GM12878 (cell line): ENCODE results near the gene AP2S1. TPM values are rescaled to one million over a fixed set of nuclear protein-coding genes. Genes with fewer than 3 reads are reported as not detected.
A peak's percentile ranks its signal among the peaks of the same experiment; 100 is the strongest.

Experiments used
- ATF2 ChIP-seq: IDR thresholded peaks from 2 replicates; pipeline ENCODE4 v1.6.1; 2012; ENCODE audit warnings: low read length, inconsistent platforms
- BRCA1 ChIP-seq: IDR thresholded peaks from 2 replicates; pipeline ENCODE4 v1.6.1; 2011; ENCODE audit warnings: low read depth, low read length, improper control_type of control experiment
- CTCF ChIP-seq, 3 experiments: IDR thresholded peaks in 2 of 3; conservative IDR thresholded peaks in 1 of 3; 2 replicates each; pipeline ENCODE4 v1.5.1; 2011; ENCODE audit warnings: low read depth in 3 of 3, low read length in 3 of 3, mild to moderate bottlenecking in 3 of 3, control low read depth in 2 of 3, moderate library complexity in 2 of 3, inconsistent platforms in 1 of 3, mixed read lengths in 1 of 3; ENCODE audit not compliant: control insufficient read depth in 2 of 3, insufficient read depth in 1 of 3; ENCODE audit errors: extremely low read depth in 1 of 3
- E4F1 ChIP-seq: fragments of 450-650 bp; IDR thresholded peaks from 2 replicates; pipeline ENCODE4 v1.6.1; 2018; ENCODE audit warnings: borderline replicate concordance, mild to moderate bottlenecking; ENCODE audit not compliant: partially characterized antibody
- GATAD2B ChIP-seq: fragments of 450-650 bp; conservative IDR thresholded peaks from 2 replicates; pipeline ENCODE4 v1.6.1; 2017; ENCODE audit warnings: low read depth, mild to moderate bottlenecking, moderate library complexity
- IKZF1 ChIP-seq: fragments of 450-650 bp; conservative IDR thresholded peaks from 2 replicates; pipeline ENCODE4 v1.6.1; 2017; ENCODE audit warnings: antibody characterized with exemption, mild to moderate bottlenecking
- JUNB ChIP-seq: IDR thresholded peaks from 2 replicates; pipeline ENCODE4 v1.6.1; 2016; ENCODE audit warnings: antibody characterized with exemption, mild to moderate bottlenecking
- PAX5 ChIP-seq: IDR thresholded peaks from 2 replicates; pipeline ENCODE4 v1.6.1; 2011; ENCODE audit warnings: low read depth, low read length, borderline replicate concordance
- RBBP5 ChIP-seq: fragments of 200-600 bp; sonication (generic); conservative IDR thresholded peaks from 2 replicates; pipeline ENCODE4 v1.6.1; 2016
- TBL1XR1 ChIP-seq: IDR thresholded peaks from 2 replicates; pipeline ENCODE4 v1.6.1; 2012; ENCODE audit warnings: low read depth, low read length, improper control_type of control experiment
- YY1 ChIP-seq: IDR thresholded peaks from 2 replicates; pipeline ENCODE4 v1.6.1; 2011; ENCODE audit warnings: low read depth, mild to moderate bottlenecking, low read length
- ZBED1 ChIP-seq: IDR thresholded peaks from 2 replicates; pipeline ENCODE4 v1.6.1; 2016; ENCODE audit warnings: borderline replicate concordance
- ZBTB11 ChIP-seq: fragments of 450-650 bp; formaldehyde crosslinking; IDR thresholded peaks from 2 replicates; pipeline ENCODE4 v1.5.0; 2022; ENCODE audit warnings: mild to moderate bottlenecking, missing genetic modification characterization
- ZBTB33 ChIP-seq: fragments of 450-650 bp; IDR thresholded peaks from 2 replicates; pipeline ENCODE4 v1.6.1; 2017; ENCODE audit warnings: mild to moderate bottlenecking
- ZNF207 ChIP-seq: fragments of 450-650 bp; IDR thresholded peaks from 2 replicates; pipeline ENCODE4 v1.6.1; 2014; ENCODE audit warnings: antibody characterized with exemption, mild to moderate bottlenecking, borderline replicate concordance
- ZNF217 ChIP-seq: fragments of 450-650 bp; IDR thresholded peaks from 2 replicates; pipeline ENCODE4 v1.6.1; 2017; ENCODE audit warnings: antibody characterized with exemption, mild to moderate bottlenecking
- ZNF384 ChIP-seq: IDR thresholded peaks from 2 replicates; pipeline ENCODE4 v1.6.1; 2012; ENCODE audit warnings: low read depth, mild to moderate bottlenecking, low read length, improper control_type of control experiment, borderline replicate concordance
- polyA plus RNA-seq, 11 experiments: library from polyadenylated mRNA; depleted of rRNA in 4 of 11; unstranded in 6 of 11; stranded (reverse) in 5 of 11; fragments of >200 nt; fragmentation: Nextera tagmentation in 4 of 11; fragmentation: Illumina TruSeq in 1 of 11; extraction: Ambion mirVana in 4 of 11; extraction: Trizol in 1 of 11; gene quantifications; 1 replicate in 1 of 11; 2 replicates in 10 of 11; pipeline versions ENCODE4 v1.2.1 to v1.2.3, GENCODE V29; 2011 to 2016; ENCODE audit warnings: inconsistent platforms in 2 of 11, missing spikeins in 2 of 11, low read depth in 1 of 11
- total RNA-seq, 4 experiments: library from RNA; depleted of rRNA in 3 of 4; stranded (reverse); fragments of >200 nt in 3 of 4; fragmentation: Illumina TruSeq in 1 of 4; extraction: Trizol in 1 of 4; gene quantifications; 2 replicates each; pipeline versions ENCODE4 v1.2.1 to v1.2.3, GENCODE V29; 2013 to 2021

The AP2S1 gene
- total and polyA plus RNA-seq, 10 of the 15 experiments (the other 5 are each of a cell fraction or from before 2014, with no cell fraction given), result 10.8 to 239 (median 104) TPM

GRCh38 chr19:46856062-46857022, 5.7 kb upstream of the AP2S1 start (continued):
- TF ChIP-seq ZNF384 (no peak), BRCA1 (no peak), GATAD2B (no peak), PAX5 (0 out of 2 replicates have a peak, but pooled peaks have one; percentile 31), YY1 (0 out of 2 replicates have a peak, but pooled peaks have one; percentile 45), TBL1XR1 (0 out of 2 replicates have a peak, but pooled peaks have one; percentile 33), JUNB (no peak), CTCF (IDR thresholded peaks at IDR 0.05 in 2 of 3, conservative IDR thresholded peaks at IDR 0.05 in 1 of 3; ENCODE audit: control insufficient read depth in 2 of 3, extremely low read depth in 1 of 3, insufficient read depth in 1 of 3, low read depth in 3 of 3, low read length in 3 of 3) (peak; percentile 77 to 97 (median 90); a peak in 5 of 6 replicates), ZBTB33 (no peak), ZNF207 (no peak), ZBTB11 (CRISPR knock-in tag) (no peak), ZNF217 (no peak), ZBED1 (no peak), ATF2 (no peak), RBBP5 (no peak), IKZF1 (peak; percentile 20; the same call in 1 of the 2 replicates), E4F1 (no peak)
